Measurements from ENCODE around the gene ETS2. TPM values are rescaled to one million over a fixed set of nuclear protein-coding genes. Genes with fewer than 3 reads are reported as not detected.

Gene ETS2
- total RNA-seq, 2 donors from 2014 or later = 110 to 185 TPM

DNA sequence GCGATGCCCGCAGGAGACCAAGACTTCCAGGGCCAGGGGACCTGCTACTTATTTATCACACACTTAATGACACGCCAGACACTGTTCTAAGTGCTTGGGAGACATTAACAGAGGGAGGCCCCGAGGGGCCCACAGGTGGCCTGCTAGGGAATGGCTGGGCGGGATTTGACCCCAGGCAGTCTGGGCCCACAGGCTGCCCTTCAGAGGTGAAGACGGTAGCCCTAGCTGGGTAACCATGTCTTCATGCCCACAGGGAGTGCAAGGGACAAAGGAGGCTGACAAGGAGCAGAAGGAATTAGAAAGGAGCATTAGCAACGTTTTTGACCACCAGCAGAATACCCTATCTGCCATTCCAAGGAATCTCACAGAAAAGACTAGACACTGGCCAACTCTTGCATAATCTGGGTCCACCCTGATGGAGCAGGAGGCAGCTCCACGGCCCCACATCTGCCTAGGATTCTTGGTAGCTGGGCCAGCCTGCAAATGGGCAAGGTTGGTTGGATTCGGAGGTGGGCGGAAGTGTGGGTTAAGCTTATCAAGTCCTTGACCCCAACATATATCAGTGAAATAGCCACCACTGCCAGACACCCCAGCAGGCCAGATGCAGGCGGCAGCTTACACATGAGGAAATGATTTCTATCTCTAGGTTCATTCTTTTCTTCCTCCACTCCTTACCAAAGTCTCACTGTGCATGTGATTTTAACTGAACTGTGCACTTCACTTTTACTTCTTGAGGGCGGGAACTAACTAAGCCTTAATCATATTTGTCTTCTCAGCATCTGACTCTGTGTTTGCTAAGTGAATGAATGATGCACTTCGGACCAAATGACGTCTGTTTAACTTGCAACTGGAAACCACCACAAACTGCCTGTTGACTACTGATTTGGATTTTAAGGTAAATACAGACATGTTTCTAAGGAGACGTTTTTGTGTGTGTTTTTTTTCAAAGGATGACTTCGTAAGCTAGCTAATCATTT, 3.4 kb upstream of the ETS2 start:
- H3K27ac ChIP-seq = peak overlapping the region; percentile 95
- no peaks in the 10 kb centered on the region for H3K9me3 ChIP-seq
- no peaks in the 10 kb centered on the region for H3K27me3 ChIP-seq
- no peaks in the 10 kb centered on the region for H3K36me3 ChIP-seq
- no peaks in the 10 kb centered on the region for H3K4me1 ChIP-seq
- intact Hi-C loops (cut with DNase I) = loop anchor here (5.0 to 10.0 kb wide), 2 partner anchors 202 to 325 kb away; no protein-coding TSS in a partner anchor
- no peak for DNase-seq
- peak overlapping the region; percentile 29 to 85 for H3K9ac ChIP-seq (ENCODE audit: low read depth in 2 of 2, low read length in 2 of 2)
- no peak overlapping the region for H3K4me3 ChIP-seq
- TF ChIP-seq, protein P1, sequence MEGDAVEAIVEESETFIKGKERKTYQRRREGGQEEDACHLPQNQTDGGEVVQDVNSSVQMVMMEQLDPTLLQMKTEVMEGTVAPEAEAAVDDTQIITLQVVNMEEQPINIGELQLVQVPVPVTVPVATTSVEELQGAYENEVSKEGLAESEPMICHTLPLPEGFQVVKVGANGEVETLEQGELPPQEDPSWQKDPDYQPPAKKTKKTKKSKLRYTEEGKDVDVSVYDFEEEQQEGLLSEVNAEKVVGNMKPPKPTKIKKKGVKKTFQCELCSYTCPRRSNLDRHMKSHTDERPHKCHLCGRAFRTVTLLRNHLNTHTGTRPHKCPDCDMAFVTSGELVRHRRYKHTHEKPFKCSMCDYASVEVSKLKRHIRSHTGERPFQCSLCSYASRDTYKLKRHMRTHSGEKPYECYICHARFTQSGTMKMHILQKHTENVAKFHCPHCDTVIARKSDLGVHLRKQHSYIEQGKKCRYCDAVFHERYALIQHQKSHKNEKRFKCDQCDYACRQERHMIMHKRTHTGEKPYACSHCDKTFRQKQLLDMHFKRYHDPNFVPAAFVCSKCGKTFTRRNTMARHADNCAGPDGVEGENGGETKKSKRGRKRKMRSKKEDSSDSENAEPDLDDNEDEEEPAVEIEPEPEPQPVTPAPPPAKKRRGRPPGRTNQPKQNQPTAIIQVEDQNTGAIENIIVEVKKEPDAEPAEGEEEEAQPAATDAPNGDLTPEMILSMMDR (IDR thresholded peaks at IDR 0.05) = no peak

DNA sequence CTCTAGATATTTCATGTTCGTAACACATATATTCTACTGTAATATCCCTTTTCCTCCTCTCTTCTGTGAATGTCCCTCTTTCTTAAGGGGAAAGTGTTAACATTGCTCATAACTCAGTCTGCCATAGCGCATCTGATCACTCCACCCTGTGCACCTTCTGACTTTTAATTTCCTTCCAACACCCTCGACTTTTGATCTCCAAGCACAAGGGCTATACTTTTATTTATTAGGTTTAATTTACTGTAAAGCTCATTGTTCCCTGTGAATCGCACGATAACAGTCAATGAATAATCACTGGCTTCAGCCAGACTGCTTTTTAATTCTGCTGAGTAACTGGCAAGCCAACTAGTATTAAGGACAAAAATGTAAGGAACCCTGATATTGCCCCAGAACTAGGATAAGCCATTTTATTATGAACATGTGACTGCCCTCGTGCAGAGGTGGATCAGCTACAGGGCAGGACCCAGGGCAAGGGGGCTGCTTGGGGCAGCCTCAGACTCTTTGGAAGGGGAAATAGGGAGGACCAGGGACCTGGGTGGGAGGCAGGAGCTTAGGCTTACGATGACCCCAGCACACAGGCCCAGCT, 2.6 kb upstream of the ETS2 start:
- intact Hi-C loops (cut with DNase I) = loop anchor here (5.0 to 10.0 kb wide), 2 partner anchors 202 to 324 kb away; no protein-coding TSS in a partner anchor
- no peak for DNase-seq
- TF ChIP-seq, protein P1 (IDR thresholded peaks at IDR 0.05) = no peak
- H3K4me3 ChIP-seq = no peak overlapping the region
- H3K9me3 ChIP-seq = no peaks in the 10 kb centered on the region
- H3K27me3 ChIP-seq = no peaks in the 10 kb centered on the region
- peak overlapping the region; percentile 95 for H3K27ac ChIP-seq
- H3K9ac ChIP-seq (ENCODE audit: low read depth in 2 of 2, low read length in 2 of 2) = peak overlapping the region; percentile 70 to 85
- H3K4me1 ChIP-seq = no peaks in the 10 kb centered on the region
- no peaks in the 10 kb centered on the region for H3K36me3 ChIP-seq

DNA sequence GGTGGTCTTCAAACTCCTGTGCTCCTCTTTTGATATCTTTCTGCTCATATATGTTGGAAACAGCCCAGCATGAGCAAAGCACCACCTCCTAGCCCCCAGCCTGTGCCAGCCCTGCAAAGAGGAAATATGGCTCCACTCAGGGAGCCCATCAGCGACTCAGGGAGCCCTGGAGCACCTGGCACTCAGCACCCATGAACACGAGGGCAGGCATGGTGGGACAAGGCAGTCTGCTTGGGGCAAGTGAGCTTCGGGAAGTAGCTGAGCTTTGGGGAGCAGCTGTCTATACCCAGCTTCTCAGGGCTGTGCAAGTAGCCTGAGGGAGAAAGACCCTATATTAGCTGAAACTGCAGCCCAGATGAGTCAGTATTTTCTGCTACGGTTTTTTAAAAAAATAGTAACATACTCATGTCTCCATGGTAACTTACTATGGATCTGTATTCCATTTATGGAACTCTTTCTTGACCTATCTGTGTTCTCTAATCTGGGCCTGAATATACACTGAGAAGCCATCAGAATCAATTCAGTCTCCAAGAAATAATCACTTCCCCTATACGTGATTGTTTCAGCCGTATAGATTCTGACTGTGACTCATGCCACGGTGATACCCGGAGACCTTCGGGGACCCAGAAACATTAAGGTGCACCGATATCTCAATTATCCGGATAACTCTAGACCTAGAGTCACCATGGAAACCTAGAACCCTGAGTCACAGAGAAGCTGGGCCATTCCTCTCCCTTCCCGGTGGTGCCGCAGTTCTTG, 1.5 kb upstream of the ETS2 start:
- H3K9me3 ChIP-seq = no peaks in the 10 kb centered on the region
- H3K4me3 ChIP-seq = no peak overlapping the region
- H3K27ac ChIP-seq = peak overlapping the region; percentile 95
- no peak for DNase-seq
- no peaks in the 10 kb centered on the region for H3K27me3 ChIP-seq
- intact Hi-C loops (cut with DNase I) = loop anchor here (5.0 to 10.0 kb wide), 2 partner anchors 201 to 323 kb away; no protein-coding TSS in a partner anchor
- H3K36me3 ChIP-seq = no peaks in the 10 kb centered on the region
- H3K9ac ChIP-seq (ENCODE audit: low read depth in 2 of 2, low read length in 2 of 2) = peak overlapping the region; percentile 85 to 98
- TF ChIP-seq, protein P1 (IDR thresholded peaks at IDR 0.05) = no peak
- H3K4me1 ChIP-seq = no peaks in the 10 kb centered on the region

DNA sequence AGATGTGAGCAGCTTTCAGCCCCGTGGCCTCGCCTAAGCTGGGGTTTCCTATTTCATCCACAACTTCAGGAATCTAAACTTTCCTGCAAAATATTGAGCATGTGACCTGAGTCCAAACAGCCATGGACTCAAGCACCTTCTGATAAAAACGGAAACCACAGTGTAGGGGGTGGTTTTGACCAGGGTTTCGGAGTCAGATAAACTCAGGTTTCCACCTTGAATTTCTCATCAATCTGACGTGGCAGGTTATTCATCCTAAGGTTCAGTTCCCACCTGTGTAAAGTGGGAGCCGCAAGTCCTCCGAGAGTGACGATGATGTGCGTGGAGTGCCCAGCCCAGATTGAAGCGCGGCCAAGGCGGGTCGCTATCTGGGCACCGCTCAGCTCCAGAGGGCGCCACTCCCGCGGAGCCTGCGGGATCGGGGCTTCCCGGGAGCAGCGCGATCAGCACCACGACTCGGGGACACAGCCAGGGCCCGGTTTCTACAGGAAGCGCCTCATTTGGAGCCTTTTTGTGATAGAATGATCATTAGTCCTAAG, 871 bp upstream of the ETS2 start:
- H3K27me3 ChIP-seq = no peaks in the 10 kb centered on the region
- intact Hi-C loops (cut with DNase I) = loop anchor here (5.0 to 10.0 kb wide), 2 partner anchors 200 to 322 kb away; no protein-coding TSS in a partner anchor
- TF ChIP-seq, protein P1 (IDR thresholded peaks at IDR 0.05) = peak; percentile 34
- peak overlapping the region; percentile 95 for H3K27ac ChIP-seq
- no peaks in the 10 kb centered on the region for H3K4me1 ChIP-seq
- H3K9me3 ChIP-seq = no peaks in the 10 kb centered on the region
- H3K36me3 ChIP-seq = no peaks in the 10 kb centered on the region
- DNase-seq = peak; percentile 87
- peak overlapping the region; percentile 83 for H3K4me3 ChIP-seq
- peak overlapping the region; percentile 85 to 98 for H3K9ac ChIP-seq (ENCODE audit: low read depth in 2 of 2, low read length in 2 of 2)

Measured in colonic mucosa (tissue), 4 donors.